ENCODE measurements around the gene ATG16L1.

GRCh38 chr2:233312874-233313273 lies 61.4 kb downstream of the ATG16L1 start:
- TF ChIP-seq CTCF (IDR thresholded peaks at IDR 0.05; ENCODE audit: low read depth, low read length) = no peak
- TF ChIP-seq EZH2phosphoT487 (IDR thresholded peaks at IDR 0.05; ENCODE audit: low read depth) = no peak

Measured in OCI-LY3 (cell line).